Measurements from ENCODE around the gene MRPL58. TPM values are rescaled to one million over a fixed set of nuclear protein-coding genes. Genes with fewer than 3 reads are reported as not detected.
"Not testable (repeated sequence)": the region's sequence is repeated elsewhere in the genome, so short reads cannot be mapped to it uniquely, and the experiment has no call there.

The MRPL58 gene
- total RNA-seq, 3 donors from 2014 or later (not counting 1 experiment from before 2014, with no cell fraction given), result 9.0 to 15.7 (median 12.9) TPM

GRCh38 chr17:74979408-74980146 lies 32.9 kb upstream of the MRPL58 start:
- Mint-ChIP-seq H3K9me3 (no peaks in the 10 kb centered on the region), H3K4me3 (no peak overlapping the region), H3K4me1 (peaks cover 0 to 12% of the 10 kb centered on the region in 2 donors), H3K36me3 (no peaks in the 10 kb centered on the region), H3K27ac (no peak overlapping the region), H3K27me3 (ENCODE audit: low read depth in 2 of 2) (peaks cover 0 to 21% of the 10 kb centered on the region in 2 donors)
- no peak for DNase-seq
- Histone ChIP-seq H3K4me1 (ENCODE audit: control insufficient read depth, insufficient read depth, low read length) (peaks cover 18% of the 10 kb centered on the region), H3K4me3 (ENCODE audit: low read length) (no peak overlapping the region), H3K27ac (ENCODE audit: low read length) (no peak overlapping the region), H3K36me3 (ENCODE audit: control insufficient read depth, insufficient read depth, low read length) (no peaks in the 10 kb centered on the region), H3K27me3 (ENCODE audit: control insufficient read depth, insufficient read depth, low read length) (no peaks in the 10 kb centered on the region), H3K9me3 (ENCODE audit: control insufficient read depth, insufficient read depth, low read length) (no peaks in the 10 kb centered on the region)
- TF ChIP-seq, protein P1, sequence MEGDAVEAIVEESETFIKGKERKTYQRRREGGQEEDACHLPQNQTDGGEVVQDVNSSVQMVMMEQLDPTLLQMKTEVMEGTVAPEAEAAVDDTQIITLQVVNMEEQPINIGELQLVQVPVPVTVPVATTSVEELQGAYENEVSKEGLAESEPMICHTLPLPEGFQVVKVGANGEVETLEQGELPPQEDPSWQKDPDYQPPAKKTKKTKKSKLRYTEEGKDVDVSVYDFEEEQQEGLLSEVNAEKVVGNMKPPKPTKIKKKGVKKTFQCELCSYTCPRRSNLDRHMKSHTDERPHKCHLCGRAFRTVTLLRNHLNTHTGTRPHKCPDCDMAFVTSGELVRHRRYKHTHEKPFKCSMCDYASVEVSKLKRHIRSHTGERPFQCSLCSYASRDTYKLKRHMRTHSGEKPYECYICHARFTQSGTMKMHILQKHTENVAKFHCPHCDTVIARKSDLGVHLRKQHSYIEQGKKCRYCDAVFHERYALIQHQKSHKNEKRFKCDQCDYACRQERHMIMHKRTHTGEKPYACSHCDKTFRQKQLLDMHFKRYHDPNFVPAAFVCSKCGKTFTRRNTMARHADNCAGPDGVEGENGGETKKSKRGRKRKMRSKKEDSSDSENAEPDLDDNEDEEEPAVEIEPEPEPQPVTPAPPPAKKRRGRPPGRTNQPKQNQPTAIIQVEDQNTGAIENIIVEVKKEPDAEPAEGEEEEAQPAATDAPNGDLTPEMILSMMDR (IDR thresholded peaks at IDR 0.05), result no peak
- 86% methylated on average over 17 of the region's 17 CpGs for WGBS (ENCODE audit: insufficient coverage)
- ATAC-seq, result no peak
- intact Hi-C loops (cut with micrococcal nuclease), result no loop called here

DNA sequence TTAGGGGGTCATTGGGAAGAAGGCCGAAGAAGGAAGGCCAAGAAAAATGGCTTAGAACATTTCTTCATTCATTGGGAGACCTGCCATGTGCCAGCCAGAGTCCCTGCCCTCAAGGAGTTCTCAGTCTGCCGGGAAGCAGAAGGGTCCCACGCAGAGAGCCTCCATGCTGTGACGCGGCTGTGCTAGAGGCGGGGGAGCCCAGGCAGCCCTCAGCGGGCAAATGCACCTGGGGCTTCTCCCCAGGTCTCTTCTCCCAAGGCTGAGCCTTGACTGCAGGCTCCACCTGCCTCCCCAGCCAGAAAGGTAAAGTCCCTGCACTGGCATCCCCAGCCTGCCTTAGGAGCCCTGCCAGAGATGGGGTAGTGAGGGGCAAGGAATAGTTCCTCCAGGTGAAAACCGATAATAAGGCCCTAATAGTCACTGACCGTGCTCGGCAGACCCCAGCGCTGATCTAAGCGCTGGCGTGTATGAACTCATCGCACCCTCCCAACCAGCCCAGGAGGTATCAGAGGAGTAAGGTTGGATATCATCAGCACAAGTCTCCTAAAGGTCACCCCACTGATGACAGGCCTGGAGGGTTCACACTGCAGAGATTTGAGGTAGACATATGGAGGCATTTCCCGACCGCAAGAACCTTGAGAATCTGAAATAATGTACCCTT lies 31.0 kb upstream of the MRPL58 start:
- intact Hi-C loops (cut with micrococcal nuclease), result no loop called here
- no peaks in the 10 kb centered on the region for H3K36me3 Mint-ChIP-seq
- peak overlapping the region; percentile 60 for H3K4me3 ChIP-seq (ENCODE audit: low read length)

GRCh38 chr17:74981979-74982662 lies 30.3 kb upstream of the MRPL58 start:
- no peaks in the 10 kb centered on the region for H3K9me3 Mint-ChIP-seq
- Histone ChIP-seq H3K27me3 (ENCODE audit: control insufficient read depth, insufficient read depth, low read length) (no peaks in the 10 kb centered on the region), H3K36me3 (ENCODE audit: control insufficient read depth, insufficient read depth, low read length) (no peaks in the 10 kb centered on the region), H3K27ac (ENCODE audit: low read length) (peak overlapping the region; percentile 56), H3K4me3 (ENCODE audit: low read length) (peak overlapping the region; percentile 60), H3K9me3 (ENCODE audit: control insufficient read depth, insufficient read depth, low read length) (no peaks in the 10 kb centered on the region), H3K4me1 (ENCODE audit: control insufficient read depth, insufficient read depth, low read length) (peaks cover 22% of the 10 kb centered on the region)
- peak overlapping the region; percentile 84 for H3K4me3 Mint-ChIP-seq
- TF ChIP-seq, protein P1 (IDR thresholded peaks at IDR 0.05), result no peak
- peaks cover 7 to 14% of the 10 kb centered on the region in 2 donors for H3K4me1 Mint-ChIP-seq
- ATAC-seq (peak; percentile 88 to 95 (median 90)), DNase-seq (peak; percentile 77 to 91)
- intact Hi-C loops (cut with micrococcal nuclease), result no loop called here
- H3K36me3 Mint-ChIP-seq, result no peaks in the 10 kb centered on the region
- H3K27me3 Mint-ChIP-seq (ENCODE audit: low read depth in 2 of 2), result peaks cover 7 to 15% of the 10 kb centered on the region in 2 donors
- H3K27ac Mint-ChIP-seq, result peak overlapping the region; percentile 67 to 85
- WGBS (ENCODE audit: insufficient coverage), result under 1% methylated on average over 61 of the region's 61 CpGs

More for the DNA sequence above, 31.0 kb upstream of the MRPL58 start:
- Mint-ChIP-seq H3K27ac (peak overlapping the region; percentile 67 to 85), H3K9me3 (no peaks in the 10 kb centered on the region), H3K4me1 (peaks cover under 1 to 12% of the 10 kb centered on the region in 2 donors), H3K4me3 (peak overlapping the region; percentile 84), H3K27me3 (ENCODE audit: low read depth in 2 of 2) (peaks cover 7 to 17% of the 10 kb centered on the region in 2 donors)
- ATAC-seq (peak in 1 of 3 donors; percentile 56), DNase-seq (no peak)
- Histone ChIP-seq H3K9me3 (ENCODE audit: control insufficient read depth, insufficient read depth, low read length) (no peaks in the 10 kb centered on the region), H3K36me3 (ENCODE audit: control insufficient read depth, insufficient read depth, low read length) (no peaks in the 10 kb centered on the region), H3K27ac (ENCODE audit: low read length) (peak overlapping the region; percentile 56), H3K4me1 (ENCODE audit: control insufficient read depth, insufficient read depth, low read length) (peaks cover 18% of the 10 kb centered on the region), H3K27me3 (ENCODE audit: control insufficient read depth, insufficient read depth, low read length) (no peaks in the 10 kb centered on the region)
- TF ChIP-seq, protein P1 (IDR thresholded peaks at IDR 0.05), result no peak
- 51% methylated on average over 16 of the region's 16 CpGs for WGBS (ENCODE audit: insufficient coverage)

GRCh38 chr17:74982663-74983313 lies 29.7 kb upstream of the MRPL58 start:
- H3K36me3 Mint-ChIP-seq; H3K9me3 Mint-ChIP-seq; H3K9me3 ChIP-seq (ENCODE audit: control insufficient read depth, insufficient read depth, low read length); H3K36me3 ChIP-seq (ENCODE audit: control insufficient read depth, insufficient read depth, low read length); ATAC-seq; H3K27me3 ChIP-seq (ENCODE audit: control insufficient read depth, insufficient read depth, low read length); intact Hi-C loops (cut with micrococcal nuclease): not testable (repeated sequence)
- peak in 1 of 2 donors; percentile 46 for DNase-seq
- Mint-ChIP-seq H3K4me3 (peak overlapping the region; percentile 84), H3K4me1 (peaks cover 9 to 18% of the 10 kb centered on the region in 2 donors), H3K27me3 (ENCODE audit: low read depth in 2 of 2) (peaks cover 7 to 16% of the 10 kb centered on the region in 2 donors), H3K27ac (peak overlapping the region; percentile 60 to 85)
- Histone ChIP-seq H3K4me1 (ENCODE audit: control insufficient read depth, insufficient read depth, low read length) (peaks cover 24% of the 10 kb centered on the region), H3K4me3 (ENCODE audit: low read length) (peak overlapping the region; percentile 60), H3K27ac (ENCODE audit: low read length) (peak overlapping the region; percentile 51)
- WGBS (ENCODE audit: insufficient coverage), result 39% methylated on average over 14 of the region's 14 CpGs

All from natural killer cell (primary cell).